H1 (cell line): ENCODE results near the gene CDH16. TPM values are rescaled to one million over a fixed set of nuclear protein-coding genes. Genes with fewer than 3 reads are reported as not detected.

Experiments
- ATF2 ChIP-seq: IDR thresholded peaks from 2 replicates; pipeline ENCODE4 v1.6.1; 2012; ENCODE audit warnings: low read length, inconsistent platforms
- CBX8 ChIP-seq: fragments of 300-800, 300-1000 bp; sonication (generic); IDR thresholded peaks from 2 replicates; pipeline ENCODE4 v1.7.1; 2016; ENCODE audit warnings: low read depth, low read length, borderline replicate concordance
- JUND ChIP-seq: IDR thresholded peaks from 2 replicates; pipeline ENCODE4 v1.6.1; 2011; ENCODE audit warnings: mild to moderate bottlenecking, improper control_type of control experiment, low read length
- MAFK ChIP-seq: IDR thresholded peaks from 2 replicates; pipeline ENCODE4 v1.6.1; 2012; ENCODE audit warnings: low read depth, mild to moderate bottlenecking, improper control_type of control experiment, low read length
- ZNF274 ChIP-seq: IDR thresholded peaks from 2 replicates; pipeline ENCODE4 v1.7.0; 2012; ENCODE audit warnings: low read length, borderline replicate concordance; ENCODE audit errors: extremely low read depth
- polyA plus RNA-seq, 7 experiments: library from polyadenylated mRNA; depleted of rRNA in 3 of 7; stranded (reverse) in 5 of 7; unstranded in 2 of 7; fragments of >200 nt in 5 of 7; fragments of 200-250 nt in 2 of 7; gene quantifications; 1 replicate in 5 of 7; 2 replicates in 1 of 7; 4 replicates in 1 of 7; pipeline versions ENCODE4 v1.2.1 to v1.2.3, GENCODE V29; 2011 to 2013; ENCODE audit warnings: missing spikeins in 2 of 7, mixed read lengths in 2 of 7
- total RNA-seq: library from RNA; stranded (reverse); fragmentation: NEBNext Ultra II Directional; extraction: Animal tissue kit (Norgen Biotek cat#: 25700); gene quantifications from 2 replicates; pipeline ENCODE4 v1.2.1, GENCODE V29; 2021

CDH16 gene
- total and polyA plus RNA-seq, 2 of the 8 experiments (the other 6 are each of a cell fraction or from before 2014, with no cell fraction given), result not detected

DNA sequence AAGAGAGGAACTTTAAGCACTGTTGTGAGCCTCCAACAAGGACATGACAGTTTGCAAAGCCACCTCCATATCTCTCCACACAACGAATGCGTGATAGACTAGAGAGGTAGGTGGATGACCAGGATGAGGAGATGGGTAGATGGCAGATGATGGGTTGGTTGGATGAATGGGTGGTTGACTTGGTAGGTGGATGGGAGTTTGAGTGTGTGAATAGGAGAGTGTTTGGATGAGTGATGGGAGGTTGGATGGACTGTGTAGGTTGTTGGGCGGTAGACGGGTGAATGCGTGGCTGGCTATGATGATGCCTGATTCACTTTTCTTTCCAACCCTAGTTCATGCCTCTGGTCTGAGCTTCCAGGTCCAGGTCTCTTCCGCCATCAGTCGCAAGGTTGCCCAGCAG, 4.1 kb downstream of the CDH16 start (continued):
- TF ChIP-seq ZNF274, result no peak
- no peak for TF ChIP-seq MAFK
- no peak for TF ChIP-seq ATF2
- no peak for TF ChIP-seq CBX8
- no peak for TF ChIP-seq JUND
